HTERT RPE-1 (cell line): ENCODE measurements around the gene SLC19A3.

Experiments
- in situ Hi-C: fragments of 300-500 bp; cut with MboI; formaldehyde crosslinking; loops from 4 replicates; pipeline ENCODE4 v1.14.3; 2020; ENCODE audit warnings: low sequenced_read_pairs

Gene SLC19A3

GRCh38 chr2:227634201-227634600 lies 83.6 kb downstream of the SLC19A3 start:
- in situ Hi-C loops, result no loop called here
